Measurements from ENCODE around the gene MYL5. TPM values are rescaled to one million over a fixed set of nuclear protein-coding genes. Genes with fewer than 3 reads are reported as not detected.

MYL5 gene
- total and polyA plus RNA-seq, 2 of the 4 experiments (the other 2 are of a cell fraction): 9.1 to 16.0 TPM

- Histone ChIP-seq H2AK9ac (replicated peaks; ENCODE audit: low read depth, low read length, poor library complexity) (no peak overlapping the region), H3K23ac (ENCODE audit: low read depth, low read length) (no peak overlapping the region), H3K79me1 (ENCODE audit: low read depth in 1 of 2, low read length in 2 of 2) (no peaks in the 10 kb centered on the region), H4K5ac (ENCODE audit: low read depth, low read length) (no peak overlapping the region), H3K9me1 (ENCODE audit: insufficient read depth, low read length) (0 out of 2 replicates have a peak, but pooled peaks cover 3% of the 10 kb centered on the region), H3K56ac (ENCODE audit: extremely low read depth, insufficient read depth, low read length) (no peak overlapping the region), H3K4me3 (ENCODE audit: insufficient read depth, low read depth, low read length) (no peak overlapping the region), H3K14ac (replicated peaks; ENCODE audit: low read depth, low read length) (no peak overlapping the region), H3K27me3 (ENCODE audit: control insufficient read depth, insufficient read depth, low read length) (peaks cover 4% of the 10 kb centered on the region; the same call in 1 of the 2 replicates), H3K36me3 (ENCODE audit: control insufficient read depth, insufficient read depth, low read length) (peaks cover 5% of the 10 kb centered on the region; the same call in 1 of the 2 replicates), H4K20me1 (ENCODE audit: insufficient read depth, low read length) (no peaks in the 10 kb centered on the region), H2AFZ (replicated peaks; ENCODE audit: low read length, poor library complexity) (no peak overlapping the region), H4K91ac (ENCODE audit: insufficient read depth, low read depth, low read length) (no peak overlapping the region), H3K18ac (ENCODE audit: low read depth, low read length) (no peak overlapping the region), H2BK120ac (ENCODE audit: low read depth, low read length) (no peak overlapping the region), H3K4me1 (ENCODE audit: control insufficient read depth, insufficient read depth, low read length) (no peaks in the 10 kb centered on the region), H4K8ac (ENCODE audit: low read depth in 2 of 2, low read length in 2 of 2) (no peak overlapping the region), H2AK5ac (ENCODE audit: low read depth, low read length) (no peak overlapping the region), H3K27ac (ENCODE audit: insufficient read depth, low read length) (no peak overlapping the region), H2BK5ac (ENCODE audit: low read depth, low read length, poor library complexity, severe bottlenecking) (no peak overlapping the region), H3K9me3 (ENCODE audit: control insufficient read depth, insufficient read depth, low read length) (no peaks in the 10 kb centered on the region; the same call in 1 of the 2 replicates), H3K4ac (ENCODE audit: low read depth, low read length) (no peak overlapping the region), H2BK15ac (ENCODE audit: low read depth, low read length) (no peak overlapping the region), H3K4me2 (ENCODE audit: low read depth, low read length) (no peak overlapping the region), H2BK20ac (ENCODE audit: low read depth, low read length) (no peak overlapping the region), H3K9ac (ENCODE audit: low read depth, low read length) (no peak overlapping the region)
- no TSS peak for BruUV-seq (replicated peaks)
- CTCF ChIA-PET: no interaction called here
- DNase-seq (no peak), ATAC-seq (ENCODE audit: low read depth) (no peak; the same call in 1 of the 2 replicates)
- in situ Hi-C loops (cut with MboI; ENCODE audit: low sequenced_read_pairs): no loop called here
- TF ChIP-seq CTCF (conservative IDR thresholded peaks at IDR 0.05; ENCODE audit: low read depth, low read length): no peak
- TF ChIP-seq RFX5 (IDR thresholded peaks at IDR 0.05; ENCODE audit: low read depth, low read length): no peak
- no peak for TF ChIP-seq FOS (IDR thresholded peaks at IDR 0.05; ENCODE audit: low read depth, low read length)
- no peak for TF ChIP-seq NFE2L2 (IDR thresholded peaks at IDR 0.05; ENCODE audit: low read depth, low read length)
- TF ChIP-seq BHLHE40 (IDR thresholded peaks at IDR 0.05; ENCODE audit: low read depth, low read length): no peak
- TF ChIP-seq MAFK (IDR thresholded peaks at IDR 0.05; ENCODE audit: low read depth, low read length): no peak
- TF ChIP-seq CHD1 (IDR thresholded peaks at IDR 0.05; ENCODE audit: low read depth, low read length): no peak
- no peak for TF ChIP-seq RAD21 (IDR thresholded peaks at IDR 0.05; ENCODE audit: low read length)
- no peak for TF ChIP-seq MAZ (IDR thresholded peaks at IDR 0.05; ENCODE audit: borderline replicate concordance, low read depth, low read length)
- TF ChIP-seq SMC3 (IDR thresholded peaks at IDR 0.05; ENCODE audit: low read depth, low read length): no peak
- no peak for TF ChIP-seq POLR2A (IDR thresholded peaks at IDR 0.05; ENCODE audit: low read depth, low read length)
- no peak for TF ChIP-seq CEBPB (IDR thresholded peaks at IDR 0.05; ENCODE audit: low read depth, low read length)
- no peak for TF ChIP-seq MXI1 (IDR thresholded peaks at IDR 0.05; ENCODE audit: borderline replicate concordance, low read depth, low read length)
- POLR2A ChIA-PET (ENCODE audit: unreplicated experiment): no interaction called here
- dilution Hi-C loops (cut with HindIII; ENCODE audit: low sequenced_read_pairs, unreplicated experiment): no loop called here
- 83% methylated on average over 1 of the region's 22 CpGs; no CpG with 5 or more reads in 1 of the 2 experiments for WGBS, 2 experiments (ENCODE audit: extremely low coverage in 2 of 2, insufficient read length in 1 of 2)
- intact Hi-C loops (cut with micrococcal nuclease): no loop called here
Measured at GRCh38 chr4:666436-666810, 7.9 kb upstream of the MYL5 start.

Data from IMR-90 (cell line).